HT1080 (cell line): ENCODE data around the gene GPR162. TPM values are rescaled to one million over a fixed set of nuclear protein-coding genes. Genes with fewer than 3 reads are reported as not detected.

Experiments
- DNase-seq: peaks from one replicate; pipeline ENCODE4 v3.0.0-alpha.2; 2015; ENCODE audit warnings: low read depth
- total RNA-seq: library from RNA; depleted of rRNA; stranded (reverse); fragments of >200 nt; shearing (Covaris generic); gene quantifications from 2 replicates; pipeline ENCODE4 v1.2.3, GENCODE V29; 2014

The GPR162 gene
- total RNA-seq, 1 experiment from 2014 or later: 8.7 TPM

GRCh38 chr12:6836851-6837250, 15.2 kb downstream of the GPR162 start:
- no peak for DNase-seq

- no peak for DNase-seq
Observed at GRCh38 chr12:6837370-6838060, 15.9 kb downstream of the GPR162 start.

DNA sequence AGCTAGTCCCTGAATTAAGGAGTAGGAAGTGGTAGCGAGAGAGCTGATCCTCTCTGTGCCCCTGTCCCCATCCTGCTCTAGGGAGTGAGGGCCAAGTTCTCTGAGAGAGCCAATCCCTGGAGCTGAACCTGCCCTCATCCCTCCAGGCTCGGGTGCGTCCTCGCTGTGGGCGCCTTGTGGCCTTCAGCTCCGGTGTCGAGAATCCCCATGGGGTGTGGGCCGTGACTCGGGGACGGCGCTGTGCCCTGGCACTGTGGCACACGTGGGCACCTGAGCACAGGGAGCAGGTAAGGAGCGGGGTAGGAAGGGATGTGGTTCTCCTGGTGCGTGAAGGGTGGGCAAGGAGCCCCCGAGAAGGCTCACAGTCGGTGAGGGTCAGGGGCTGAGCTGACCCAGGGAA, 17.2 kb downstream of the GPR162 start:
- no peak for DNase-seq

- DNase-seq: no peak
Observed at GRCh38 chr12:6839482-6840201, 18.0 kb downstream of the GPR162 start.

GRCh38 chr12:6840330-6840729, 18.7 kb downstream of the GPR162 start:
- DNase-seq: no peak

DNA sequence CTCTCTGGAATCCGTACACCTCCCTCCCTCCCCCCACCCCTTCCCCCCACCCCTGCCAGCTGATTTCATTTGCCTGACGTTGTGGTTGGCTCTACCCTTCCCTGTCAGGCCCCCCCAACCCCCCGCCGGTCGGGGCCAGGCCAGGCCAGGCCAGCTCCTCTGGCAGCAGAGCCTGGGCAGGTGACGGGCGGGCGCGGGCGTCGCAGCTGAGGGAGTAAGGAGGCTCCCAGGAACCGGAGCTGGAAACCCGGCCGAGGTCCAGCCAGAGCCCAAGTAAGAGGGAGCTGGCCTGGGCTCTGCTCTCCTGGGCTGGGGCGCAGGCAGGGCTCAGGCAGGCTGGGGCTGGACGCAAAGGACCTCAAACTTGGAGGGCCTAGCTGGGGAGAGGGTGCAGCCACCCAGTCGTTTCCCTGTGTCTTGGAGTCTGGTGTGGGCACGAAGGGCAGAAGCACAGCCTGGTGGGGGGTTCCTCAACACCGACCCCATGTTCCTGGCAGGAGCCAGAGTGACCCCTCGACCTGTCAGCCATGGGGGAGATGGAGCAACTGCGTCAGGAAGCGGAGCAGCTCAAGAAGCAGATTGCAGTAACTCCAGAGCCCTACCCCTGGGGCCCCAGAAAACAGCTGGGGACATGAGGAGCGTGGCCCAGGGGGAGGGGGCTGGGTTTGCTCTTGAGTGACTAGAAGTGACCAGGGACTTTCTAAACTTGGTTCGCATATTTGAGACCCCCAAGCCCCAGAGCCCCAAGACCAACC, 19.3 kb downstream of the GPR162 start, which contains the start of gene GNB3:
Gene GNB3, plus strand, starts transcription at position 165 of the 755 bp plus-strand sequence. Its CDS starts 363 bp downstream, at position 528.
- DNase-seq: no peak

GRCh38 chr12:6842075-6842474, 20.5 kb downstream of the GPR162 start:
- no peak for DNase-seq

DNA sequence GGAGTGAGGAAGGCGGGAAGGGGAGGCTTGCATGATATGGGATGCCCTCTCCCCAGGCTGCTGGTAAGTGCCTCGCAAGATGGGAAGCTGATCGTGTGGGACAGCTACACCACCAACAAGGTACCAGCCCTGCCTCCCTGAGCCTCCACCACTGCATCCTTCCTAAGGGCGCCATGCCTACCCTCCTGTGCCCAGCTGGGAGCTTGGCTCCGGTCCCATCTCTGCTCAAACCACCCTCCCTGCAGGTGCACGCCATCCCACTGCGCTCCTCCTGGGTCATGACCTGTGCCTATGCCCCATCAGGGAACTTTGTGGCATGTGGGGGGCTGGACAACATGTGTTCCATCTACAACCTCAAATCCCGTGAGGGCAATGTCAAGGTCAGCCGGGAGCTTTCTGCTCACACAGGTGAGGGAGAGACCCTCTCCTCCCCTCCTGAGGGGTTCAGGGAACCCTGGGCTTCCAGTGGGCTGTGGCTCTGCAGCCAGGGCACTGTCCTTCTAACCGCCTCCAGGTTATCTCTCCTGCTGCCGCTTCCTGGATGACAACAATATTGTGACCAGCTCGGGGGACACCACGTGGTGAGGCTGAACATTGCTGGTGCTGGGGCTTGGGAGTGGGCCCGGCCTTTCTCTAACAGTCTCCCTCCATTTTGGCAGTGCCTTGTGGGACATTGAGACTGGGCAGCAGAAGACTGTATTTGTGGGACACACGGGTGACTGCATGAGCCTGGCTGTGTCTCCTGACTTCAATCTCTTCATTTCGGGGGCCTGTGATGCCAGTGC, 21.7 kb downstream of the GPR162 start:
- DNase-seq: no peak

DNA sequence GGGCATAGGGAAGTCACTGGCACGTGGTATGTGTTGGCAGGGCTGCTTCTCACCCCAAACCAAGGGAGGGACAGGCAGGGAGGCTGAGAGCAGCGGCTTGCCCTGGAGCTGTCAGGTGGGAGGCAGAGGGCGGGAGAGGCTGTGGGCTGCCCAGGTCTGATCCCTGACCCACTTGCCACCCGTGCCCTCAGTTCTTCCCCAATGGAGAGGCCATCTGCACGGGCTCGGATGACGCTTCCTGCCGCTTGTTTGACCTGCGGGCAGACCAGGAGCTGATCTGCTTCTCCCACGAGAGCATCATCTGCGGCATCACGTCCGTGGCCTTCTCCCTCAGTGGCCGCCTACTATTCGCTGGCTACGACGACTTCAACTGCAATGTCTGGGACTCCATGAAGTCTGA, 23.8 kb downstream of the GPR162 start:
- no peak for DNase-seq

DNA sequence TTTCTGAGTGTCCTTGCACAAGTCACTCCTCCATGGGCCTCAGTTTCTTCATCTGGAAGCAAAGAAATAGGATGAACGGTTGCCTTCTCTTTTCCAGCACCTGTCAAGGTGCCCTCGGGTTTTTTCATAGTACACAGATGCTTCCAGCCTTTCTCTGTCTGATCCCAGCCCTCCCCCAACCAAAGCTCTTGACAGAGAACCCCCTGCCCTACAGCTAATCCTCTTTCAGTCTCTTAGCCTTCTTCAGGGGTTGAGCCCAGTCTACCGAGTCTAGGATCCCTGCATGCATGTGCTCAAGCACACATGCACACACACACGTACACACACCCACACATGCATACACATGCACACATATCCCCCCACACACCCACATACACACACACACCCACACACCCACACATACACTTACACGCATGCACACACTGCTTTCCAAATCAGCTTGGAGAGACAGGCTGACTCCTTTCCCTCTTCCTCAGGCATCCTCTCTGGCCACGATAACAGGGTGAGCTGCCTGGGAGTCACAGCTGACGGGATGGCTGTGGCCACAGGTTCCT, 24.8 kb downstream of the GPR162 start:
- DNase-seq: no peak

DNA sequence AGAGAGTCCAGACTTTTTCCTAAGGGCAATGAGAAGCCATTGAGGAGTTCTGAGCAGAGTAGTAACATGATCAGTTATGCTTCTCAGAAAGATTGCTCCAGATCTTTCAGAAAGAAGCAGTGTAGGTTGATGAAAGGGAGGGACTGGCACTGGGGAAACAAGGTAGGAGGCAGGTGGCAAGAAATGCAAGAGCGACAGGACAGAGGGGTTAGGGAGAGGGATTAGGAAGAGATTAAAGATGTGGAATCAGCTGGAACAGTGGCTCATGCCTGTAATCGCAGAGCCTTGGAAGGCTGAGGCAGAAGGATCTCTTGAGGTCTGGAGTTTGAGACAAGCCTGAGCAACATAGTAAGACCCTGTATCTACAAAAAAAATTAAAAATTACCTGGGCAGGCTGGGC, 26.1 kb downstream of the GPR162 start:
- no peak for DNase-seq

- DNase-seq: no peak
Observed at GRCh38 chr12:6849427-6849826, 27.8 kb downstream of the GPR162 start.

DNA sequence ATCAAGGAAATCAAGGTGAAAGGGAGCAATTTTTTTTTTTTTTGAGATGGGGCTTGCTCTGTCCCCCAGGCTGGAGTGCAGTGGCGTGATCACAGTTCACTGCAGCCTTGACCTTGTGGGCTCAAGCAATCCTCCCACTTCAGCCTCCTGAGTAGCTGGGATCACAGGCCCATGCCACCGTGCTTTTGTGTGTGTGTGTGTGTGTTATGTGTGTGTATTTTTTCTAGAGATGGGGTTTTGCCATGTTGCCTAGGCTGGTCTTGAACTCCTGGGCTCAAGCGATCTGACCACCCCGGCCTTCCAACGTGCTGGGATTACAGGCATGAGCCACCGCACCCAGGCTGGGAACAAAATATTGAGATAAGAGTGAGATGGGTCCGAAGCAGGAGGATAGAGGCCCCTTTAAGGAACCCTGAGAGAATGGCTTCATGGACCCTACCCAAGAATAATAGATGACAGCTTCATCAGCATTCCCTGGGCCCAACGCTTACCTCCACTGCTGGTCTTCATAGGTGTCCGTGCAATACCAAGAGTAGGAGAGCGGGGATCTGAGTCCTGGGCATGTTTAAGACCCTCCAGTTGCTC, 28.4 kb downstream of the GPR162 start:
- DNase-seq: no peak

GRCh38 chr12:6850796-6851152, 29.2 kb downstream of the GPR162 start:
- no peak for DNase-seq

GRCh38 chr12:6851153-6851920, 29.7 kb downstream of the GPR162 start, which contains the start of gene CDCA3:
Gene CDCA3, minus strand, starts transcription at chr12:6851286. Its CDS starts 334 bp downstream, at chr12:6850952.
- peak; percentile 97 for DNase-seq

DNA sequence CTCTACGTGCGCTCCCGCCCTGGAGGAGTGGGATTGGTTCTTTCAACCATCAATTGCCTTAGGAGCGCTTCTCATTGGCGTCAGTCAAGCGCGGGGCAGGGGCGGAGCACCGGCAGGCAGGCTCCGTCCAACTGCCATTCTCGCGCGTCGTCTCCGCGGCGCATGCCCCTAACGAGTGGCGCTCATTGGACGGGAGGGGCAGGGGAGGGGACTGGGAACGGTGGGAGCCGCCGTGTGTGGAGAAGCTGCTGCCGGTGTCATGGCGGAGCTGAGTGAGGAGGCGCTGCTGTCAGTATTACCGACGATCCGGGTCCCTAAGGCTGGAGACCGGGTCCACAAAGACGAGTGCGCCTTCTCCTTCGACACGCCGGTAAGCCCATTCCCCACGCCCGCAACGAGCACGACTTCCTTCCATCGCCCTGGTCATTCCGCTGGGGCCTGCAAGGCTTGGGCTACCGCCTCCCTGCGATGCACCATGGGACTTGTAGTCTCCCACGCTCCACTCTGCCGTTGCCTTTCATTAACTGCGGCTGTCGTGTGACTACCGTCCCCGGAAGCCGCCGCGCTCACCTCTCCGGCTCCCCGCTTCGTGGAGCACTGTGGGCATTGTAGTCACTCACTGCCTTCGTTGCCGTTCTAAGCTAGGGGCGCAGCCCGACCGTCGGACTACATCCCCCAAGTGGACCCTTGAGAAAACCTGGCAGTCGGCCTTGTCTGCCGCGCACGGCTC, 30.5 kb downstream of the GPR162 start, which contains the start of gene USP5:
Gene USP5, plus strand, starts transcription at position 230 of the 730 bp plus-strand sequence. Its CDS starts 30 bp downstream, at position 260.
- DNase-seq: peak; percentile 100

DNA sequence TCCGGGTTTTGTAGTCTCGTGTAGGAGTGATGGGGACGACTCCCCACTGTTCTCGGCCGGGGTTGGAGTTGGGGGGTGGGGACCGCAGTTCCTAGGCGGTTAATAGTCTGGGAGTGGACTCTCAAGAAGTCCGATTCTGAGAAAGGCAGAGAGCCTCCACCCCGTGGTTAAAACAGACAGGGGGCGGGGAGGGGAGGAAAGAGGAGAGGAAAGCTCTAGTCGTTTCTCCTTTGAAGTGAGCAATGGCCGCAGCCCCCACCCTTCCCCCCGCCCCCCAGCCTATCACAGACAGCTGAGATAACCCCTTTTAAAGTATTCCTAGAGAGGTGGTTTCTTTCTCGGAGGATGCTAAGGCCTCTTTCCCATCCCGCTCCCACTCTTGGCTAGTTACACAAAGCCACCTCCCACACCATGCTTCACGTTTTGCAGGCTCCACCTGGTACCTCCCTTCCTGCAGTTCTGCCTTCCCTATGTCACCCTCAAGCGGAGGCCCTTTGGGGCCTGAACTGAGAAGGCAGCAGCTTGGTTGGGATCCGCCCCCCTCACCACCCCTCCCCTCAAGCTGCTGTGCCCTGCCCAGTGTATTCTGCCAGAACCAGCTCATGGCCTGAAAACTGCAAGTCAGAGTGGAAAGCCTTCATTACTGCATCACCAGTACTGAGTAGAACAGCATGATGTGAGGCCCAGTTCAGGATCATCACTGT, 31.2 kb downstream of the GPR162 start:
- DNase-seq: peak; percentile 71

- no peak for DNase-seq
Observed at GRCh38 chr12:6853626-6854025, 32.0 kb downstream of the GPR162 start.
